ENCODE results near the gene FEN1. TPM values are rescaled to one million over a fixed set of nuclear protein-coding genes. Genes with fewer than 3 reads are reported as not detected.

FEN1 gene
- total and polyA plus RNA-seq, 2 of the 13 experiments (the other 11 are each of a cell fraction or from before 2014, with no cell fraction given) = 12.4 to 102 TPM

DNA sequence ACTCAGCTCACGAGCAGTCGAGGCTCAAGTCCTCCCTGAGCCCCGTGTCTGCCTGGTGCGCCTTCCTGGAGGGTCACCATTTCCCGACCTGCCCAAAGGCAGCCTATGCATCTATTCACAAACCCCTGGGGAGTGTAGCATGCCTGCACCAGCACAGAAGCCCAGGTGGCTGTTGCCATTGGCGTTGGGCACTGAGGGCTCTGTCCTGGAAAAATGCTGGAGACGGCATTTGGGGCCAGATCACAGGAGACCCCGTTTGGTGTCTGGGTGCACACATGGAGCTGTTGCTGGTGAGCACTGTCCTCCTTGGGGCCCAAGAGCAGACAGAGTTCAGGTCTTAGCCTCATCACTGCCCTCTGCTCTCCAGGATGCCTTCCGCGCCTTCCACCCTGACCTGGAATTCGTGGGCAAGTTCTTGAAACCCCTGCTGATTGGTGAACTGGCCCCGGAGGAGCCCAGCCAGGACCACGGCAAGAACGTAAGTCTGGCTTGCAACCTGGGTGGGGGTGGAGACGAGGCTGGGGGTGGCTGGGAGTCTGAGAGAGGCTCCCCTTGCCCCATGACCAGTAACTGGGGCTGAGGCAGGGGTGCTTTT lies 44.8 kb downstream of the FEN1 start:
- H3K9ac ChIP-seq (ENCODE audit: insufficient read depth, low read depth, low read length) = no peak overlapping the region
- ChIA-PET CTCF (ENCODE audit: low intra/inter-chr PET ratio, low total read pairs) (no interaction called here), POLR2A (no interaction called here)
- H3K27me3 ChIP-seq (ENCODE audit: control insufficient read depth in 1 of 2, insufficient read depth in 2 of 2, low read length in 2 of 2) = no peaks in the 10 kb centered on the region
- H3K79me2 ChIP-seq (ENCODE audit: insufficient read depth, low read length) = no peaks in the 10 kb centered on the region
- WGBS (ENCODE audit: low lambda C conversion rate) = 90% methylated on average over 10 of the region's 15 CpGs
- BruUV-seq (replicated peaks) = no TSS peak
- no peak overlapping the region for H2AFZ ChIP-seq (ENCODE audit: low read length)
- FAIRE-seq (no peak), ATAC-seq (no peak), DNase-seq (ENCODE audit: low spot score) (no peak)
- H3K36me3 ChIP-seq (replicated peaks in 1 of 2; ENCODE audit: control insufficient read depth in 1 of 2, insufficient read depth in 2 of 2, low read length in 2 of 2) = peaks cover 3 to 32% of the 10 kb centered on the region in 2 experiments
- intact Hi-C loops (cut with micrococcal nuclease; ENCODE audit: unreplicated experiment) (no loop called here), in situ Hi-C loops (cut with HindIII; ENCODE audit: extremely low pct_ligation_motif_present, low pct_unique_long_range_greater_than_20kb) (no loop called here)
- H3K4me2 ChIP-seq (ENCODE audit: low read depth, low read length) = no peak overlapping the region
- no peak overlapping the region for H3K4me3 ChIP-seq (replicated peaks in 1 of 3; ENCODE audit: insufficient read depth in 1 of 3, low read depth in 2 of 3, low read length in 3 of 3)
- H3K27ac ChIP-seq (ENCODE audit: extremely low read length, insufficient read depth, low read length) = no peak overlapping the region
- H3K9me3 ChIP-seq (ENCODE audit: low read length) = no peaks in the 10 kb centered on the region
- H4K20me1 ChIP-seq (ENCODE audit: insufficient read depth, low read length) = no peaks in the 10 kb centered on the region
- TF ChIP-seq NPAS2 (CRISPR knock-in tag; IDR thresholded peaks at IDR 0.05; ENCODE audit: borderline replicate concordance) = no peak
- no peak for TF ChIP-seq BRD4 (CRISPR knock-in tag; IDR thresholded peaks at IDR 0.05)
- TF ChIP-seq ZNF124 (CRISPR knock-in tag; IDR thresholded peaks at IDR 0.05) = no peak
- no peak for TF ChIP-seq ZNF101 (CRISPR knock-in tag; IDR thresholded peaks at IDR 0.05; ENCODE audit: borderline replicate concordance, low read depth)
- TF ChIP-seq POLR2A (IDR thresholded peaks at IDR 0.05; ENCODE audit: insufficient read depth in 1 of 2, low read depth in 2 of 2, low read length in 2 of 2) = peak in 1 of 2 experiments; percentile 44; a peak in 2 of 4 replicates
- no peak for TF ChIP-seq ISL2 (CRISPR knock-in tag; IDR thresholded peaks at IDR 0.05)
- no peak for TF ChIP-seq ZFYVE20 (CRISPR knock-in tag; IDR thresholded peaks at IDR 0.05; ENCODE audit: borderline replicate concordance, low read depth)
- no peak for TF ChIP-seq AGO1 (IDR thresholded peaks at IDR 0.05; ENCODE audit: low read depth, low read length, poor library complexity, severe bottlenecking)
- TF ChIP-seq, protein P1, sequence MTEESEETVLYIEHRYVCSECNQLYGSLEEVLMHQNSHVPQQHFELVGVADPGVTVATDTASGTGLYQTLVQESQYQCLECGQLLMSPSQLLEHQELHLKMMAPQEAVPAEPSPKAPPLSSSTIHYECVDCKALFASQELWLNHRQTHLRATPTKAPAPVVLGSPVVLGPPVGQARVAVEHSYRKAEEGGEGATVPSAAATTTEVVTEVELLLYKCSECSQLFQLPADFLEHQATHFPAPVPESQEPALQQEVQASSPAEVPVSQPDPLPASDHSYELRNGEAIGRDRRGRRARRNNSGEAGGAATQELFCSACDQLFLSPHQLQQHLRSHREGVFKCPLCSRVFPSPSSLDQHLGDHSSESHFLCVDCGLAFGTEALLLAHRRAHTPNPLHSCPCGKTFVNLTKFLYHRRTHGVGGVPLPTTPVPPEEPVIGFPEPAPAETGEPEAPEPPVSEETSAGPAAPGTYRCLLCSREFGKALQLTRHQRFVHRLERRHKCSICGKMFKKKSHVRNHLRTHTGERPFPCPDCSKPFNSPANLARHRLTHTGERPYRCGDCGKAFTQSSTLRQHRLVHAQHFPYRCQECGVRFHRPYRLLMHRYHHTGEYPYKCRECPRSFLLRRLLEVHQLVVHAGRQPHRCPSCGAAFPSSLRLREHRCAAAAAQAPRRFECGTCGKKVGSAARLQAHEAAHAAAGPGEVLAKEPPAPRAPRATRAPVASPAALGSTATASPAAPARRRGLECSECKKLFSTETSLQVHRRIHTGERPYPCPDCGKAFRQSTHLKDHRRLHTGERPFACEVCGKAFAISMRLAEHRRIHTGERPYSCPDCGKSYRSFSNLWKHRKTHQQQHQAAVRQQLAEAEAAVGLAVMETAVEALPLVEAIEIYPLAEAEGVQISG (CRISPR knock-in tag; IDR thresholded peaks at IDR 0.05) = no peak
- TF ChIP-seq, protein P2, sequence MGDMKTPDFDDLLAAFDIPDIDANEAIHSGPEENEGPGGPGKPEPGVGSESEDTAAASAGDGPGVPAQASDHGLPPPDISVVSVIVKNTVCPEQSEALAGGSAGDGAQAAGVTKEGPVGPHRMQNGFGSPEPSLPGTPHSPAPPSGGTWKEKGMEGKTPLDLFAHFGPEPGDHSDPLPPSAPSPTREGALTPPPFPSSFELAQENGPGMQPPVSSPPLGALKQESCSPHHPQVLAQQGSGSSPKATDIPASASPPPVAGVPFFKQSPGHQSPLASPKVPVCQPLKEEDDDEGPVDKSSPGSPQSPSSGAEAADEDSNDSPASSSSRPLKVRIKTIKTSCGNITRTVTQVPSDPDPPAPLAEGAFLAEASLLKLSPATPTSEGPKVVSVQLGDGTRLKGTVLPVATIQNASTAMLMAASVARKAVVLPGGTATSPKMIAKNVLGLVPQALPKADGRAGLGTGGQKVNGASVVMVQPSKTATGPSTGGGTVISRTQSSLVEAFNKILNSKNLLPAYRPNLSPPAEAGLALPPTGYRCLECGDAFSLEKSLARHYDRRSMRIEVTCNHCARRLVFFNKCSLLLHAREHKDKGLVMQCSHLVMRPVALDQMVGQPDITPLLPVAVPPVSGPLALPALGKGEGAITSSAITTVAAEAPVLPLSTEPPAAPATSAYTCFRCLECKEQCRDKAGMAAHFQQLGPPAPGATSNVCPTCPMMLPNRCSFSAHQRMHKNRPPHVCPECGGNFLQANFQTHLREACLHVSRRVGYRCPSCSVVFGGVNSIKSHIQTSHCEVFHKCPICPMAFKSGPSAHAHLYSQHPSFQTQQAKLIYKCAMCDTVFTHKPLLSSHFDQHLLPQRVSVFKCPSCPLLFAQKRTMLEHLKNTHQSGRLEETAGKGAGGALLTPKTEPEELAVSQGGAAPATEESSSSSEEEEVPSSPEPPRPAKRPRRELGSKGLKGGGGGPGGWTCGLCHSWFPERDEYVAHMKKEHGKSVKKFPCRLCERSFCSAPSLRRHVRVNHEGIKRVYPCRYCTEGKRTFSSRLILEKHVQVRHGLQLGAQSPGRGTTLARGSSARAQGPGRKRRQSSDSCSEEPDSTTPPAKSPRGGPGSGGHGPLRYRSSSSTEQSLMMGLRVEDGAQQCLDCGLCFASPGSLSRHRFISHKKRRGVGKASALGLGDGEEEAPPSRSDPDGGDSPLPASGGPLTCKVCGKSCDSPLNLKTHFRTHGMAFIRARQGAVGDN (CRISPR knock-in tag; IDR thresholded peaks at IDR 0.05) = peak; percentile 17; the same call in 1 of the 2 replicates
- TF ChIP-seq ZNF335 (CRISPR knock-in tag; IDR thresholded peaks at IDR 0.05) = no peak
- no peak for TF ChIP-seq MED8 (CRISPR knock-in tag; IDR thresholded peaks at IDR 0.05; ENCODE audit: insufficient replicate concordance)
- H3K4me1 ChIP-seq (ENCODE audit: insufficient read depth, low read length) = no peaks in the 10 kb centered on the region
